Measurements from ENCODE around the gene PLCB4.

Gene PLCB4

GRCh38 chr20:9514461-9515213 lies 445.8 kb downstream of the PLCB4 start, which contains the start of gene LAMP5:
TSS of gene LAMP5 (plus strand) at chr20:9514590. CDS start at chr20:9514853, 263 bp downstream.
- DNase-seq (ENCODE audit: insufficient read length) (no peak), FAIRE-seq (no peak)
- no peak for TF ChIP-seq POLR2AphosphoS5 (IDR thresholded peaks at IDR 0.05; ENCODE audit: low read depth, low read length)
- TF ChIP-seq TAF1 (IDR thresholded peaks at IDR 0.05; ENCODE audit: borderline replicate concordance, low read depth, low read length) = no peak
- no peak for TF ChIP-seq POLR2A (IDR thresholded peaks at IDR 0.05; ENCODE audit: low read depth, low read length)

- DNase-seq (ENCODE audit: insufficient read length) (no peak), FAIRE-seq (no peak)
- TF ChIP-seq POLR2A (IDR thresholded peaks at IDR 0.05; ENCODE audit: low read depth, low read length) = no peak
- TF ChIP-seq TAF1 (IDR thresholded peaks at IDR 0.05; ENCODE audit: borderline replicate concordance, low read depth, low read length) = no peak
- TF ChIP-seq POLR2AphosphoS5 (IDR thresholded peaks at IDR 0.05; ENCODE audit: low read depth, low read length) = no peak
Measured at GRCh38 chr20:9515214-9515585, 446.3 kb downstream of the PLCB4 start.

- no peak for TF ChIP-seq POLR2A (IDR thresholded peaks at IDR 0.05; ENCODE audit: low read depth, low read length)
- no peak for TF ChIP-seq POLR2AphosphoS5 (IDR thresholded peaks at IDR 0.05; ENCODE audit: low read depth, low read length)
- no peak for TF ChIP-seq TAF1 (IDR thresholded peaks at IDR 0.05; ENCODE audit: borderline replicate concordance, low read depth, low read length)
- DNase-seq (ENCODE audit: insufficient read length) = no peak
- no peak for FAIRE-seq
Measured at GRCh38 chr20:9515741-9516233, 446.9 kb downstream of the PLCB4 start.

- DNase-seq (ENCODE audit: insufficient read length) = no peak
- FAIRE-seq = no peak
- TF ChIP-seq TAF1 (IDR thresholded peaks at IDR 0.05; ENCODE audit: borderline replicate concordance, low read depth, low read length) = no peak
- TF ChIP-seq POLR2AphosphoS5 (IDR thresholded peaks at IDR 0.05; ENCODE audit: low read depth, low read length) = no peak
- TF ChIP-seq POLR2A (IDR thresholded peaks at IDR 0.05; ENCODE audit: low read depth, low read length) = no peak
Measured at GRCh38 chr20:9516234-9516871, 447.5 kb downstream of the PLCB4 start.

- DNase-seq (ENCODE audit: insufficient read length) (no peak), FAIRE-seq (no peak)
- no peak for TF ChIP-seq POLR2A (IDR thresholded peaks at IDR 0.05; ENCODE audit: low read depth, low read length)
- TF ChIP-seq POLR2AphosphoS5 (IDR thresholded peaks at IDR 0.05; ENCODE audit: low read depth, low read length) = no peak
- TF ChIP-seq TAF1 (IDR thresholded peaks at IDR 0.05; ENCODE audit: borderline replicate concordance, low read depth, low read length) = no peak
Measured at GRCh38 chr20:9517297-9518162, 448.6 kb downstream of the PLCB4 start.

- FAIRE-seq (no peak), DNase-seq (ENCODE audit: insufficient read length) (no peak)
Measured at GRCh38 chr20:9518576-9519175, 449.8 kb downstream of the PLCB4 start.

DNA sequence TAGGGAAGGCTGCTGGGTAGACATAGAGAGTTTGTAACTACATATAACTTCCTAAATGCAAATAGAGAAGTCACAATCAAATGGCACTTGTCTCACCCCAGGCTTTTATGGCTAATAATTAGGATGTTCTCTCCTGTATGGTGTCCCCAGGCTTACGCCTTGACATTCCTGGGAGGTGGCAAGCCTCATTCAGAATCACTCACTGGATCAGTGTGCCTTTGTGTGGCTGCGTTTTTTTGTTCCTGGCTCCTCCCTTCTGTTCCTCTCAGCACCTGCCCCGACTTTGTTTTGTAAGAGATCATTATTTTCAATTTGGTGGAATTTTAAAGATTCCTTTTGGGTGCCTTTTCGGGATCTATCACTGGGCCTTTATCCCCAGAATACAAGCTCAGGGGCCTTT lies 451.2 kb downstream of the PLCB4 start:
- DNase-seq (ENCODE audit: insufficient read length) (no peak), FAIRE-seq (no peak)
- no peak for TF ChIP-seq TAF1 (IDR thresholded peaks at IDR 0.05; ENCODE audit: borderline replicate concordance, low read depth, low read length)
- TF ChIP-seq POLR2A (IDR thresholded peaks at IDR 0.05; ENCODE audit: low read depth, low read length) = no peak
- no peak for TF ChIP-seq POLR2AphosphoS5 (IDR thresholded peaks at IDR 0.05; ENCODE audit: low read depth, low read length)

More at GRCh38 chr20:9518576-9519175, 449.8 kb downstream of the PLCB4 start:
- TF ChIP-seq POLR2A (IDR thresholded peaks at IDR 0.05; ENCODE audit: low read depth, low read length) = no peak
- TF ChIP-seq TAF1 (IDR thresholded peaks at IDR 0.05; ENCODE audit: borderline replicate concordance, low read depth, low read length) = no peak
- no peak for TF ChIP-seq POLR2AphosphoS5 (IDR thresholded peaks at IDR 0.05; ENCODE audit: low read depth, low read length)

GRCh38 chr20:9523636-9524035 lies 454.7 kb downstream of the PLCB4 start:
- TF ChIP-seq TAF1 (IDR thresholded peaks at IDR 0.05; ENCODE audit: borderline replicate concordance, low read depth, low read length) (no peak), POLR2A (IDR thresholded peaks at IDR 0.05; ENCODE audit: low read depth, low read length) (no peak), POLR2AphosphoS5 (IDR thresholded peaks at IDR 0.05; ENCODE audit: low read depth, low read length) (no peak)
- FAIRE-seq = no peak
- DNase-seq (ENCODE audit: insufficient read length) = no peak
